Measurements from ENCODE around the gene LRP5.
"Not testable (repeated sequence)": the region's sequence is repeated elsewhere in the genome, so short reads cannot be mapped to it uniquely, and the experiment has no call there.

Gene LRP5

DNA sequence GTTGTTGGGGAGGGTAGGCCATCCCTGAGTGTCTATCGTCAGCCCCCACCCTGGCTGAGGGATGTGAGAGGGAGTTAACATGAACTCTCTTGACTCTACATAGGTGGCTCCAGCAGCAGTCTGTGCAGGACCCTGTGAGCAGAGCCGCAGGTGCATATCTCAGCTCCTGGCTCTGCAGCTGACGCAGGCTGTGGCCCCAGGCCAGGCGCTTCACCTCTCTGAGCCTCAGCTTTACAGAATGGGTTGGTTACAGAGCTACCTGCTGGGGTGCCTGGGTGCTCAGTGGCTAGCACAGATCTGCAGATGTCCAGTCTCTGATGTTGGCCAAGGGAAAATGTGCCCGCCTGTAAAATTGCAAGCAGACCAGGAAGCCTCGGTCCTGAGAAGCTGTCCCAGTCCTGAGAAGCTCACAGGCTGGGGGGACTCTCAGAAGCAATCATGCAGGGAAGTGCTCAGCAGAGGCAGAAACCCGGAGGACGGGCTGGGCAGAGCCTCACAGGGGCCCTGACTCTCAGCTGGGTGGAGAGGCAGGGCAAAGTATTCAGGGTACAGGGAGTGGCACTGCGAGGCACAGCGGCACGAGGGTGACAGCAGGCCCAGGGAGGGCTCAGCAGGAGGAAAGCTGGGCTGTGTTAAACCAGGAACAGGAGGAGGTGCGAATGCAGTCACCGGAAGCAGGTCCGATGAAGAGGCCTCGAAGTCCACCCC is 15.9 kb upstream of the LRP5 start:
- H3K4me3 ChIP-seq (replicated peaks; ENCODE audit: low read depth, low read length): no peak overlapping the region
- TF ChIP-seq, protein P1, sequence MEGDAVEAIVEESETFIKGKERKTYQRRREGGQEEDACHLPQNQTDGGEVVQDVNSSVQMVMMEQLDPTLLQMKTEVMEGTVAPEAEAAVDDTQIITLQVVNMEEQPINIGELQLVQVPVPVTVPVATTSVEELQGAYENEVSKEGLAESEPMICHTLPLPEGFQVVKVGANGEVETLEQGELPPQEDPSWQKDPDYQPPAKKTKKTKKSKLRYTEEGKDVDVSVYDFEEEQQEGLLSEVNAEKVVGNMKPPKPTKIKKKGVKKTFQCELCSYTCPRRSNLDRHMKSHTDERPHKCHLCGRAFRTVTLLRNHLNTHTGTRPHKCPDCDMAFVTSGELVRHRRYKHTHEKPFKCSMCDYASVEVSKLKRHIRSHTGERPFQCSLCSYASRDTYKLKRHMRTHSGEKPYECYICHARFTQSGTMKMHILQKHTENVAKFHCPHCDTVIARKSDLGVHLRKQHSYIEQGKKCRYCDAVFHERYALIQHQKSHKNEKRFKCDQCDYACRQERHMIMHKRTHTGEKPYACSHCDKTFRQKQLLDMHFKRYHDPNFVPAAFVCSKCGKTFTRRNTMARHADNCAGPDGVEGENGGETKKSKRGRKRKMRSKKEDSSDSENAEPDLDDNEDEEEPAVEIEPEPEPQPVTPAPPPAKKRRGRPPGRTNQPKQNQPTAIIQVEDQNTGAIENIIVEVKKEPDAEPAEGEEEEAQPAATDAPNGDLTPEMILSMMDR (IDR thresholded peaks at IDR 0.05; ENCODE audit: low read length, missing control alignments): no peak
- DNase-seq (ENCODE audit: low read depth): no peak

DNA sequence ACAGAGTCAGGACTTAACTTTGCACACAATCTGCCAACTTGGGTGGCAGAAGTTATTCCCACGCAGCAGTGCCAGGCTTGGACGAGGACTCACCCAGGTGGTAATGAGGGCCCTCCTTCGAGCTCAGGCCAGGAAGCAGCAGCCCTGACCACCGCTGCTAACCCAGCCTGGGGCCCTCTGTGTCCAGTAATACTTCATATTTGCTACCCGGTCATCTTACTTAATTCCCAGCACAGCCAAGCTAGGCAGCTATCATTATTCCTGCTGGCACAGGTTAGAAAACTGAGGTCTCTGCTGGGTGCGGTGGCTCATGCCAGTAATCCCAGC is 15.4 kb upstream of the LRP5 start:
- TF ChIP-seq, protein P1 (IDR thresholded peaks at IDR 0.05; ENCODE audit: low read length, missing control alignments): no peak
- DNase-seq (ENCODE audit: low read depth): no peak
- no peak overlapping the region for H3K4me3 ChIP-seq (replicated peaks; ENCODE audit: low read depth, low read length)

DNA sequence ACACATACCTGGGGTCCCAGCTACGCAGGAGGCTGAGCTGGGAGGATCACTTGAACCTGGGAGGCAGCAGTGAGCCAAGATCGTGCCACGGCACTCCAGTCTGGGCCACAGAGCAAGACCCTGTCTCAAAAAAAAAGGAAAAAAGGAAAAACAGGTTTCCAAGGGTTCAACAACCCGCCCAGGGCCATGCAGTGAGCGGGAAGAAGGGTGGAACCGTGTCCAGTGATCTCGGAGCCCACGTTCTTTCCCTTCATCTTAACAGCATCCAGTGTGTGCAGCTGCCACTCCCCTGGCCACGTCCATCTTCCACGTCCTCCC is 14.9 kb upstream of the LRP5 start:
- TF ChIP-seq, protein P1 (IDR thresholded peaks at IDR 0.05; ENCODE audit: low read length, missing control alignments): no peak
- no peak overlapping the region for H3K4me3 ChIP-seq (replicated peaks; ENCODE audit: low read depth, low read length)
- DNase-seq (ENCODE audit: low read depth): no peak

DNA sequence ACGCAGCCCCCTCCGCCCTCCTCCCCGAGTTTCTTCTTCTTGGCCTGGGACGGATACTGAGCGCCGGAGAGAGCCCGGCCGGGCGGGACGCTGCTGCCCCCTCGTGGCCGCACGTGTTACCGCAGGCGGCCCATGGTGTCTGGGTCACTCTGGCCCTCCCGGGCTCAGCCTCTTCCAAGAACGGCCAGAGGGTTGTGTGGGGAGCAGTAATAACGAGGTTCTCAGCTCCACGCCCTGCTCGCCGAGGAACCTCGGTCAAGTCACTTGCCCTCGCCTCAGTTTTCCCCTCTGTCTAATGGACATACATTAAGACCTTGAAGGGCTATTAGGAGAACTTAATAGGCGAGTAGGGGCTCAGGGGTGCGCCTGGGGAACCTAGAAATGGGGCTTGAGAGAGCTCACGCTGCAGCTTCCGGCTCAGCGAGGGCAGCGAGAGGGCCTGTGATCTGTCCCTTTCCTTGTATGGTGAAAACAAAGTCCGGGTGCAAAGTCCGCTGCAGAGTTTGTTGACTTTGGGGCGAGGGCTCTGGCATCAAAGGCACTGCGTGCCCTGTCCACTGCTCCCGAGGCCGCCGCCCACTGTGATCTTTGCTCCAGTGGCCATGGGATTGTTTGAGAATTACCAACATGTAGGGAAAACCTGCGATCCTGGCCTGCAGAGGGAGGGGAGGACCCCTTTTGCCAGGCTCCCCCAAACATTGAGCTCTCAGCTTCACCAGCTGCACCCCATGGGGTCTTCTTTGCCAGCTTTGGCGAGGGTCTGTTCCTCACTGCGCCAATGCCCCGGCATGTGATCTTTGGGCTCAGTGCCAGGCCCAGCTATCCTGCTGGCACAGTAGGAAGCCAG is 14.4 kb upstream of the LRP5 start:
- TF ChIP-seq, protein P1 (IDR thresholded peaks at IDR 0.05; ENCODE audit: low read length, missing control alignments): peak; percentile 82
- peak; percentile 68 for DNase-seq (ENCODE audit: low read depth)
- no peak overlapping the region for H3K4me3 ChIP-seq (replicated peaks; ENCODE audit: low read depth, low read length)

DNA sequence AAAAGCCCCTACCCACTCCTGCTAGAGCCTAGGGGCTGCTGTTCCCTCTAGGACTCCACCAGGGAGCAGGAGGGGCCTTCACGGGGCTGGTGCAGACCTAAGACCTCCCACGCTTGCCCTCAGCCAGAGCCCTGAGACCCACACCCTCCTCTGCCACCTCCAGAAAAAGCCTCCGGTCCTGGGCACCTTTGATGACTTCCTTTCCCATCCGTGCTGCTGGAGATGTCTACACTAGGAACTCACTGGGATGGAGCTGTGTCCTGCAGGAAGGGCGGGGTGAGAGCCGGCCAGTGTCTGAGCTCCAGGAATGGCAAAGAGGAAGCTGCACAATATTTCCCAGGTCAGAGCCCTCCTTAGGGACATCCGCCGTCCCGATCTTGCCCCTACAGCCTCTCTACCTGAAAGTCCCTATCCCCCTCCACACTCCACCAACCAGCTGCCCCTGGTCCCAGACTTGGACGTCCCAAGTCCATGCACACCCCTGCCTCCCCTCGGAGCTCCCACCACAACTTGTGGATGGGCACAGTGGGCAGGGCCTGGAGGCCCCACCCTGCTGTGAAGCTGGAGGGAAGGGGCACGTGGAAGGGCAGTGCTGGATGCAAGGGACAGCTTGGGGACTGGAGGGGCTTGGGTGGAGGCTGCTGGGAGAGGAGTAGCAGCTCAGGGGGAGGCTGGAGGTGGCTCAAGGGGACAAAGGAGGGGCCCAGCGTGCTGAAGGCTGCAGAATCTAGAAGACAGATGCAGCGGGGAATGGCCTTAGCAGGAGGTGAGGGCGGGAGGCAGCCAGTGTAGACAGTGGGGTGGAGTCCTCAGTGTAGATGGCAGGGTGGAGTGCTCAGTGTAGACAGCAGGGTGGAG is 13.5 kb upstream of the LRP5 start:
- TF ChIP-seq, protein P1 (IDR thresholded peaks at IDR 0.05; ENCODE audit: low read length, missing control alignments): no peak
- no peak overlapping the region for H3K4me3 ChIP-seq (replicated peaks; ENCODE audit: low read depth, low read length)
- DNase-seq (ENCODE audit: low read depth): no peak

DNA sequence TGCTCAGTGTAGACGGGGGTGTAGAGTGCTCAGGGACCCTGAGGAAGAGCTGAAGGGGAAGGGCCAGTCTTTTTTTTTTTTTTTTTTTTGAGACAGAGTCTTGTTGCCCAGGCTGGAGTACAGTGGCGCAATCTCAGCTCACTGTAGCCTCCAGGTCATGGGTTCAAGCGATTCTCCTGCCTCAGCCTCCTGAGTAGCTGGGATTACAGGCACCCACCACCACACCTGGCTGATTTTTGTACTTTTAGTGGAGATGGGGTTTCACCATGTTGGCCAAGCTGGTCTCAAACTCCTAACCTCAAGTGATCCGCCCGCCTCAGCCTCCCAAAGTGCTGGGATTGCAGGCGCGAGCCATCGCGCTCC is 12.9 kb upstream of the LRP5 start:
- DNase-seq (ENCODE audit: low read depth); H3K4me3 ChIP-seq (replicated peaks; ENCODE audit: low read depth, low read length): not testable (repeated sequence)

All from fibroblast of pulmonary artery (primary cell).